ENCODE measurements around the gene SHC2.
"Not testable (repeated sequence)": the region's sequence is repeated elsewhere in the genome, so short reads cannot be mapped to it uniquely, and the experiment has no call there.

The SHC2 gene

GRCh38 chr19:444677-445210, 16.1 kb downstream of the SHC2 start:
- DNase-seq: no peak

- DNase-seq: no peak
These were observed 17.8 kb downstream of the SHC2 start for GRCh38 chr19:443005-443404.

- DNase-seq: no peak
These were observed 18.7 kb downstream of the SHC2 start for GRCh38 chr19:442085-442484.

DNA sequence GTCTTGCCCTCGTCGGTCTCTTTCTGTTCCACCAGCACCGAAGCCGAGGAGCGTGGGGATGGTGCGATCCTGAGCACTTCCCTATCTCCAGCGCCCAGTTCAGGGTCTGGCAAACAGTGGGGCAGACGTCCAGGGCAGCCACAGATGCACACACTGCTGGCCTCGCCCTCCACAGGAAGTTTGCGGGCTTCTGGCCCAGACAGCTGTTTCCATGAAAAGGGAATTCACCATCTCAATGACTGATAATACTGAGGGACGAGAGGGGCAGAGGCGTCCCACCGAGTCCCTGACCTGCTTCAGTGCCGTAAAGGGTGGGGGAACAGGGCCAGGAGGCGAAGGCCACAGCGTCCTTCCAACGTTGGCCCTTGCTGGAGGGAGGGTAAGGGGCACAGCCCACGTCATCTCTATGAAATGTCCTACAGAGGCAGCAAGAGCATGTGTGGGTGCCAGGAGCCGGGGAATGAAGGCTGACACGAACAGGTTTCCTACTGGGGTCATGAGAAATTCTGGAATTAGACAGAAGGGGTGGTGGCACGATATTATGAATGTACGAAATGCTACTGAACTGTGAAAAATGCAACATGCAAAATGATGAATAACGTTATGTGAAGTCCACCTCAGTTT, 19.5 kb downstream of the SHC2 start:
- no peak for DNase-seq

DNA sequence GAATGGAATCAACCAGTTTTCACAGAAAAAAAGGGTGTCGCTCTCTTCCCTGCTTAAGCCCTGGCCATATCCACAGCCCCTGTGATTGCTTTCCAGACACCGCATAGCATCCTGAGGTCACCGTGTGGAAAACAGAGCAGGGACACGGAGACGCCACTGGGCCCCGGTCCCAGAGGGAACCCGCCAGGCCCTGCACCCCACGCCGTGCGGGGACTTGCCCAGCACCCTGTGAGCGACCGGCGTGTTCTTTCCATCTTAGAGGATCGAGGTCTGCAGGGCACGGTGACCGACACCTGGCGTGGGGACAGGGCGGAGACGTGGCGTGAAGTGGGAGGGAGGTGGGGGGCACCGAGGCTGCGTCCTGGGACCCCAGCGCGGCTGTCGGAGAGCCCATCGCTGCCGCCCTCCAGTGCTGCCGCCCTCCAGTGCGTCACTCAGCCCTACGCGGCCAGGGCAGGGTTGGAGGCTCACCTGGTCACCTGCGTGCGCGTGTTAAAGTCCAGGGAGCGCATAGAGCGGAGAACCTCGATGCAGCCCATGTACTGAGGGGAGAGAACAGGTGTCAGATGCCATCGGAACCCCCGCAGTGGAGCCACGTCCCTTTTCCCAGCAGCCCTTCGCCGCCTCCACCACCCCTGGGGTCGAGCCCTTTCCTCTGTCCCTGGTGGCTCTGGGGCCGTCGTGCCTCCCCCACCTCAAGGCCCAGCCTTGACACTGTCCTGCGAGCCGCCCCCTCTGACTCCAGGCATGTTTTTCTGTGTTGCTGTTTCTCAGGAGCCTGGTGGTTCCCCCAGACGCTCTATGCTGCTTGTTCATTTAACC, 20.2 kb downstream of the SHC2 start:
- no peak for DNase-seq

GRCh38 chr19:439167-439900, 21.5 kb downstream of the SHC2 start:
- DNase-seq: no peak

DNA sequence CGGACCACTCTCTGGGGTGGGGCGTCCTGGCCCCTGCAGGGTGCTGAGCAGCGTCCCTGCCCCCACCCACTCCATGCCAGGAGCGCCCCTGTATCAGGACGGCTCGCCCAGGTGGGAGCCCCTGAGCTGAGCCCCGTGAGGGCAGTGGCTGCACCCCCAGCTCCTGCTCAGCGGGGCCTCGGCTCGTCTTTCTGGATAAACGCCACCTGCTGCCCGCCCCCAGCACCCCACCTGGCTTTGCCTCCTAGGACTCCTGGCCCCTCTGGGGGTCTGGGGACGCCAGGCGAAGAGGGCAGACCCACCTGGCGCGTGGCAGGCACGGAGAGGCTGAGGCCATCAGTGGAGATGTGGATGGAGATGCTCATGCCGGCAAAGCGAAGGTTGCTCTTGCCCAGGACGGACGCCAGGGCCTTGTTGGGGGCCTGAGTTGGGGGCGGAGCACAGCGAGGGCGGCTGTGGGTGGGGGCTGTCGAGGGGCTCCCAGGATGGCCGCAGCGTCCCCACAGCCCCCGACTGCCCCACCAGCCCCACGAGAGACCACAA, 22.3 kb downstream of the SHC2 start:
- no peak for DNase-seq

DNA sequence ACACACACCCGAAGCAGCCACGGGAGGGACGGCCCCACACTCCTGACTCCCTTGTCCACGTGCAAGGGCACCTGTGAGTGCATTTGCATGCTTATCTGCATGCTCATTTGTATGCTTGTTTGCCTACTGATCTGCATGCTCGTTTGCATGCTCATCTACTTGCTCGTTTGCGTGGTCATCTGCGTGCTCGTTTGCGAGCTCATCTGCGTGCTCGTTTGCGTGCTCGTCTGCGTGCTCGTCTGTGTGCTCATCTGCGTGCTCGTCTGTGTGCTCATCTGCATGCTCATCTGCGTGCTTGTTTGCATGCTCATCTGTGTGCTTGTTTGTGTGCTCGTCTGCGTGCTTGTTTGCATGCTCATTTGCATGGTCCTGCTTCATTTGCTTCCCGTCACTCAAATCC, 23.8 kb downstream of the SHC2 start:
- no peak for DNase-seq

- DNase-seq: no peak
These were observed 24.4 kb downstream of the SHC2 start for GRCh38 chr19:436413-436950.

DNA sequence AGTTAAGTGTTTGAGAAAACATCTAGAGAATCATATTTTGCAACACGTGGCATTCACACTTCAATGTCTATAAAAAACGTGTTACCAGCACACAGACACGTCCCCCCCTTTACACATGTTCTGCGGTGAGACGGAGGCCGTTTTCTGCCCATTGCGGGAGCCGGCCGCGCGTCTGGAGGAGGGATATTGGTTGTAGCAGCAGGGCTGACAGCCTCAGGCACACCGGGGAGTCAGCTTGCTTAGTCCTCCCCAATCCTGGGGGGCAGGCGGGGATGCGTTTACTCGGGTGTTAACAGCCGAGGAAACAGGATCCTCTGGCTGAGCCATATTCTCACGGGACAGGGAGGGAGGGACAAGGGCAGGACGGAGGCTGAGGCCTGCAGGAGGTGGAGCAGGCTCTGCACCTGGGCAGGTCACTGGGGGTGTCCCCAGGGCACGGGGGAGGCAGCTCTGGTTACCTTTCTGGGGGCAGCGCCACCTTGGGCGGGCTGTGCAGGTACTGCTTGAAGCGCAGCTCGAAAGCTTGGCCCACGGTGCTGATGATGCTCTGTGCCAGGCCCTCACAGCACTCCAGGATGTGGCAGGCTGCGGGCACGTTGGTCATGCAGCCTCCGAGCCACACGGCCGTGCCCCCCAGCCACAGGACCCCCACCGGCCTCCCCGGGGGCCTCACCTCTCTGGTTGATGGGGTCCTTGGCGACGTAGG, 25.0 kb downstream of the SHC2 start:
- DNase-seq: no peak

- DNase-seq: no peak
These were observed 25.7 kb downstream of the SHC2 start for GRCh38 chr19:435056-435706.

DNA sequence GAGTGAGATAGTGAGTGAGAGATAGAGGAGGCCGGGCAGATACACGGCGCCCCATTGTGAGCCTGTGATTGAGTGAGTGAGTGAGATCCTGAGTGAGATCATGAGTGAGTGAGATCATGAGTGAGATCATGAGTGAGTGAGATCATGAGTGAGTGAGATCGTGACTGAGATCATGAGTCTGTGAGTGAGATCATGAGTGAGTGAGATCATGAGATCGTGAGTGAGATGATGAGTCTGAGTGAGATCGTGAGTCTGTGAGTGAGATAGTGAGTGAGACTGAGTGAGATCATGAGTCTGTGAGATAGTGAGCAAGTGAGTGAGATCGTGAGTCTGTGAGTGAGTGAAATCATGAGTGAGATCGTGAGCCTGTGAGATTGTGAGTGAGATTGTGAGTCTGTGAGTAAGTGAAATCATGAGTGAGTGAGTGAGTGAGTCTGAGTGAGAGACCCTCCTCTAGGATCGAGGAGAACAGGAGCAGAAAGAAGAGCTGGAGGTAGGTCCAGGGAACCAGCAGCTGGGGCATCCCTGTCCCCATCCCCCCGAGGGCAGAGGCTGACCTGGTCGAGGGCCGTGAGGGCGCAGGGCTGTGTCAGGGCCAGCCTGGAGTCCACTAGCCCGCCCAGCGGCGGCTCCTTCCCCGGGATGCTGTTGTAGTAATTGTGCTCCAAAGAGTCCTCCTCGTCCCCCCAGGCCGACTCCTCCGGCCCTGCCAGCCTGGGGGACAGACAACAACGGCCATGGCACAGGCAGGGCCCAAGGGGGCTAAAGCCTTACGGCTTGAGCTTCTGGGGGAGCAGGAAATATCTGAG, 26.5 kb downstream of the SHC2 start:
- no peak for DNase-seq

GRCh38 chr19:430701-431100, 30.1 kb downstream of the SHC2 start:
- DNase-seq: no peak

DNA sequence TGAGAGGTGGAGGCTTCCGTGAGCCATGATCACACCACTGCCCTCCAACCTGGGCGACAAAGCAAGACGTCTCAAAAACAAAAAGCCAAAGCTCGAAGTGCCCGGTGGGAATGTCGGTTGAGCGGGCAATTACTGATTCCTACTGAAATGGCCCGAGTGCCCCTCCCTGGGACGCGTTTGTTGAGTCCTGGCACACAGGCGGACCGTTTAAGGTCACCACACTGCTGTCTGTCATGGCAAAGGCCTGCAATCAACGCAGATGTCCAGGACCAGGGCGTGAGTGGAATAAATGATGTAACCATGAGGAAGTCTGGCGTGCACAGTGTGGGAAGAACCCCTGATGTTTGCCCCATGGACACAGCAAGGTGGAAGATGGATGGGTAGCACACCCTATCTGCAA, 32.7 kb downstream of the SHC2 start:
- DNase-seq: no peak

- not testable (repeated sequence) for DNase-seq
These were observed 33.2 kb downstream of the SHC2 start for GRCh38 chr19:427675-428074.

DNA sequence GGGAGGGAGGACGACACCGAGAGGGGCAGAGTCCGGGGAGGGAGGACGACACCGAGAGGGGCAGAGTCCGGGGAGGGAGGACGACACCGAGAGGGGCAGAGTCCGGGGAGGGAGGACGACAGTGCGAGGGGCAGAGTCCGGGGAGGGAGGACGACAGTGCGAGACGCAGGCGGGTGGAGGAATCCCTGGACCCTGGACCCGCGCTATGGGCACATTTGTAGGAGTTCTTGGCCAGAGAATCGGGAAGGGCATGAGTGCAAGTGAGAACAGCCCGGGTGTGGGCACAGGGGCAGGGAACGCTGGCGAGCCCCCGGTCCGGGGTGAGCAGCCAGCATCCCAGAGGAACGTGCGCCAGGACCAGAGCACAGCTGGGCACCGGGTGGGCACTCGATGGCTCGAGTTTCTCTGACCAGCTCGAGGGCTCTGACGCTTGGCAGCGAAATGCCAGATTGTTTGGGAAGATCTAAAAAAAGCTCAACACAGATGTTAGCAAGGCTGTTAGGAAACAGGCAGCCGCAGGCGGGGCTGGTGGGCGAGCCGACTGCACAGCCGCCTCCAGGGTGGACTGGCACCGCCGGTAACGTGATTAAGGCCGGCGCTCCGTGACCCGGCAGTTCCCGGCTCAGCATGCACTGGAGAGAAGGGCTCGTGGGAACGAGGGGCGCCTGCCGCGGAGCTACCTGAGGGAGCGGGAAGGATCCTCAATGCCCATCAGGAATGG, 33.9 kb downstream of the SHC2 start:
- no peak for DNase-seq

GRCh38 chr19:425056-425455, 35.8 kb downstream of the SHC2 start:
- no peak for DNase-seq

DNA sequence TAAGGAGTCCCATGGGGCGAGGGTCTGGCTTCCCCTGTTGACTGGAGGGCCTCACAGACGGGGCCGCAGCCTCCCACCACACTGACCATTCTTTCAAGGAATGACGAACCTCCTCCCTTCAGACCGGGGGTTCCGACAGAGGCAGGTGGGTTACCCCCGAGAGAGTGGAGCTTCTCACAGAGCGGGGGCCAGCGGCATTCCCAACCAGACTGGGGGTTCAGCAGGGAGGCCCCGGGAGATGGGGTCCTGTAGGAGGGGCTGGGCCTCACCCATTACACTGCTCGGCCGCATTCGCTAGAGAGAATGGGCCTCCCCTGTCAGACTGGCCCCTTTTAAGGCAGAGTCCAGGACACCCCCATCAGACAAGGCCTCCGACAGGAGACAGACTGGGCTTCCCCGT, 36.3 kb downstream of the SHC2 start:
- DNase-seq: no peak

- DNase-seq: no peak
These were observed 37.0 kb downstream of the SHC2 start for GRCh38 chr19:423691-424466.

DNA sequence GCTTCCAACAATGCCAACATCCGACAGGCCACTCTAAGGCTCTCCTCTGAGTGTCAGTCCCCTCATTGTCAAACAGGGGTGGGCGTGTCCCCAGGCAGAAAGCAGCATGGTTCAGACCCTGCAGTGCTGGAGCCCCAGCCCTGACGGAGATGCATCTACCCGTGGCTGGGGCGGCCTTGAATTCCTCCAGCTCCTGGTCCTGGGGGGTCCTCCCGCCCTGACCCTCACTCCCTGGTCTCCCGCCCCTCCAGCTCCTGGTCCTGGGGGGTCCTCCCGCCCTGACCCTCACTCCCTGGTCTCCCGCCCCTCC, 38.0 kb downstream of the SHC2 start:
- not testable (repeated sequence) for DNase-seq
